Stimulated activated naive B cell treated with anti-CD40 and anti-IgM and Interleukin-4, amounts not matched to agents 10 μg/mL and 1 μg/mL and 100 μg/mL, for 72 hours (primary cell): ENCODE results near the gene NAIF1.
A peak's percentile ranks its signal among the peaks of the same experiment; 100 is the strongest.

Experiments used
- ATAC-seq, 2 donors: fragments of 150-1000 bp; cut with Tn5 transposase; replicated peaks; 2 replicates each; pipeline ENCODE4 v1.10.0; 2021; ENCODE audit warnings: moderate library complexity in 1 of 2
- DNase-seq: peaks from one replicate; pipeline ENCODE4 v3.0.0; 2021
- H3K27ac Mint-ChIP-seq: one replicate; pipeline ENCODE4 v1.8.0; 2022; ENCODE audit warnings: mild to moderate bottlenecking, mixed read lengths
- H3K27me3 Mint-ChIP-seq, 2 donors: one replicate each; pipeline ENCODE4 v1.8.0; 2022; ENCODE audit warnings: mixed read lengths in 2 of 2
- H3K36me3 Mint-ChIP-seq, 2 donors: one replicate each; pipeline ENCODE4 v1.8.0; 2022; ENCODE audit warnings: mixed read lengths in 2 of 2, mild to moderate bottlenecking in 1 of 2
- H3K4me1 Mint-ChIP-seq, 2 donors: one replicate each; pipeline ENCODE4 v1.8.0; 2022; ENCODE audit warnings: mixed read lengths in 2 of 2, mild to moderate bottlenecking in 1 of 2
- H3K4me3 Mint-ChIP-seq, 2 donors: one replicate each; pipeline ENCODE4 v1.8.0; 2022; ENCODE audit warnings: mild to moderate bottlenecking in 2 of 2, mixed read lengths in 2 of 2, moderate library complexity in 1 of 2
- H3K9me3 Mint-ChIP-seq, 2 donors: one replicate each; pipeline ENCODE4 v1.8.0; 2022; ENCODE audit warnings: mixed read lengths in 2 of 2, mild to moderate bottlenecking in 1 of 2

Gene NAIF1

GRCh38 chr9:128065907-128066712, 1.0 kb downstream of the NAIF1 start:
- H3K9me3 Mint-ChIP-seq, result no peaks in the 10 kb centered on the region
- peaks cover 20 to 36% of the 10 kb centered on the region in 2 donors for H3K36me3 Mint-ChIP-seq
- no peaks in the 10 kb centered on the region for H3K27me3 Mint-ChIP-seq
- DNase-seq (no peak), ATAC-seq (no peak)
- no peak overlapping the region for H3K27ac Mint-ChIP-seq
- H3K4me1 Mint-ChIP-seq, result peaks cover 41 to 55% of the 10 kb centered on the region in 2 donors
- no peak overlapping the region for H3K4me3 Mint-ChIP-seq

GRCh38 chr9:128062846-128063831, 4.0 kb downstream of the NAIF1 start:
- DNase-seq (no peak), ATAC-seq (no peak)
- peak overlapping the region; percentile 81 for H3K27ac Mint-ChIP-seq
- peaks cover 12 to 23% of the 10 kb centered on the region in 2 donors for H3K36me3 Mint-ChIP-seq
- H3K4me3 Mint-ChIP-seq, result no peak overlapping the region
- no peaks in the 10 kb centered on the region for H3K9me3 Mint-ChIP-seq
- H3K4me1 Mint-ChIP-seq, result peaks cover 35 to 42% of the 10 kb centered on the region in 2 donors
- no peaks in the 10 kb centered on the region for H3K27me3 Mint-ChIP-seq

GRCh38 chr9:128062279-128062678, 4.8 kb downstream of the NAIF1 start:
- ATAC-seq (no peak), DNase-seq (no peak)
- Mint-ChIP-seq H3K36me3 (peaks cover 12 to 23% of the 10 kb centered on the region in 2 donors), H3K9me3 (no peaks in the 10 kb centered on the region), H3K4me3 (peak overlapping the region; percentile 78 to 83), H3K4me1 (peaks cover 35 to 42% of the 10 kb centered on the region in 2 donors), H3K27me3 (no peaks in the 10 kb centered on the region), H3K27ac (peak overlapping the region; percentile 92)

- H3K9me3 Mint-ChIP-seq, result no peaks in the 10 kb centered on the region
- peaks cover 34 to 42% of the 10 kb centered on the region in 2 donors for H3K4me1 Mint-ChIP-seq
- no peak for DNase-seq
- H3K27me3 Mint-ChIP-seq, result no peaks in the 10 kb centered on the region
- peak; percentile 62 to 66 for ATAC-seq
- peak overlapping the region; percentile 92 for H3K27ac Mint-ChIP-seq
- H3K4me3 Mint-ChIP-seq, result peak overlapping the region; percentile 78 to 83
- peaks cover 12 to 23% of the 10 kb centered on the region in 2 donors for H3K36me3 Mint-ChIP-seq
Measured at GRCh38 chr9:128061275-128061960, 5.7 kb downstream of the NAIF1 start.

- Mint-ChIP-seq H3K4me1 (peaks cover 23 to 39% of the 10 kb centered on the region in 2 donors), H3K27ac (no peak overlapping the region), H3K36me3 (peaks cover 12 to 15% of the 10 kb centered on the region in 2 donors), H3K4me3 (no peak overlapping the region), H3K9me3 (no peaks in the 10 kb centered on the region), H3K27me3 (no peaks in the 10 kb centered on the region)
- no peak for ATAC-seq
- DNase-seq, result no peak
Measured at GRCh38 chr9:128059365-128059983, 7.6 kb downstream of the NAIF1 start.

GRCh38 chr9:128057724-128058409, 9.3 kb downstream of the NAIF1 start:
- Mint-ChIP-seq H3K4me3 (no peak overlapping the region), H3K9me3 (no peaks in the 10 kb centered on the region), H3K27ac (peak overlapping the region; percentile 44), H3K27me3 (no peaks in the 10 kb centered on the region), H3K36me3 (peaks cover 5% of the 10 kb centered on the region in 2 donors), H3K4me1 (peaks cover 22 to 30% of the 10 kb centered on the region in 2 donors)
- ATAC-seq (no peak), DNase-seq (no peak)

GRCh38 chr9:128056887-128057723, 10.0 kb downstream of the NAIF1 start:
- Mint-ChIP-seq H3K4me1 (peaks cover 16 to 22% of the 10 kb centered on the region in 2 donors), H3K36me3 (peaks cover 5% of the 10 kb centered on the region in 2 donors), H3K27me3 (no peaks in the 10 kb centered on the region), H3K27ac (peak overlapping the region; percentile 73), H3K9me3 (no peaks in the 10 kb centered on the region), H3K4me3 (no peak overlapping the region)
- no peak for DNase-seq
- ATAC-seq, result no peak

- H3K36me3 Mint-ChIP-seq, result no peaks in the 10 kb centered on the region
Measured at GRCh38 chr9:128056086-128056485, 11.0 kb downstream of the NAIF1 start.

GRCh38 chr9:128055344-128056040, 11.6 kb downstream of the NAIF1 start:
- no peak for DNase-seq
- Mint-ChIP-seq H3K27ac (no peak overlapping the region), H3K27me3 (no peaks in the 10 kb centered on the region), H3K36me3 (no peaks in the 10 kb centered on the region), H3K4me3 (no peak overlapping the region), H3K4me1 (peaks cover 5 to 6% of the 10 kb centered on the region in 2 donors), H3K9me3 (no peaks in the 10 kb centered on the region)
- peak; percentile 23 to 36 for ATAC-seq

More at GRCh38 chr9:128056086-128056485, 11.0 kb downstream of the NAIF1 start:
- no peak for DNase-seq
- ATAC-seq, result no peak
- Mint-ChIP-seq H3K27me3 (no peaks in the 10 kb centered on the region), H3K4me1 (peaks cover 6 to 12% of the 10 kb centered on the region in 2 donors), H3K4me3 (no peak overlapping the region), H3K9me3 (no peaks in the 10 kb centered on the region), H3K27ac (no peak overlapping the region)

- ATAC-seq, result peak in 1 of 2 donors; percentile 34
- Mint-ChIP-seq H3K4me1 (peaks cover 5 to 6% of the 10 kb centered on the region in 2 donors), H3K27me3 (no peaks in the 10 kb centered on the region), H3K36me3 (no peaks in the 10 kb centered on the region), H3K27ac (no peak overlapping the region), H3K9me3 (no peaks in the 10 kb centered on the region), H3K4me3 (no peak overlapping the region)
- no peak for DNase-seq
Measured at GRCh38 chr9:128054087-128054486, 13.0 kb downstream of the NAIF1 start.

- Mint-ChIP-seq H3K27ac (peak overlapping the region; percentile 6), H3K36me3 (no peaks in the 10 kb centered on the region), H3K9me3 (no peaks in the 10 kb centered on the region), H3K27me3 (no peaks in the 10 kb centered on the region), H3K4me1 (peaks cover 5 to 6% of the 10 kb centered on the region in 2 donors), H3K4me3 (no peak overlapping the region)
- no peak for DNase-seq
- ATAC-seq, result no peak
Measured at GRCh38 chr9:128053560-128053959, 13.6 kb downstream of the NAIF1 start.
